Stimulated activated CD8-positive, alpha-beta memory T cell treated with anti-CD3 and anti-CD28 coated beads, Interleukin-7, amount 100 ng/mL, for 4 hours (primary cell): ENCODE data around the gene ZNF549.

Experiments used
- DNase-seq, 2 donors: peaks; one replicate each; pipeline ENCODE4 v3.0.0-alpha.2; 2020; ENCODE audit warnings: low read depth in 2 of 2

ZNF549 gene

GRCh38 chr19:57566396-57567265 is 39.5 kb downstream of the ZNF549 start:
- no peak for DNase-seq

GRCh38 chr19:57570707-57571106 is 43.6 kb downstream of the ZNF549 start:
- no peak for DNase-seq

DNA sequence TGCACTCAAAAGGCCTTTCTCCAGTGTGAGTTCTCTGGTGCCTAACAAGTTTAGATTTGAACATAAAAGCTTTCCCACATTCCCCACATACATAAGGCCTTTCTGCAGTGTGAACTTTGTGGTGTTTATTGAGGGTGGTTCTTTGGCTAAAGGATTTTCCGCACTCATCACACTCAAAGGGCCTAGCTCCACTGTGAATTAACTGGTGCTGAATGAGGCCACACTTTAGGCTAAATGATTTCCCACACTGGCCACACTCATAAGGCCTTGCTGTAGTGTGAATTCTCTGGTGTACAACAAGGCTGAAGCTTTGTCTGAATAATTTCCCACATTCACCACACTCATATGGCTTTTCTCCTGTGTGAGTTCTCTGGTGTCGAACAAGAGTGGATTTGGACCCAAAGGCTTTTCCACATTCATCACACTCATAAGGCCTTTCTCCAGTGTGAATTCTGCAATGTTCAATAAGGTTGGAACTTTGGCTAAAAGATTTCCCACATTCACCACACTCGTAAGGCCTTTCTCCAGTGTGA is 45.3 kb downstream of the ZNF549 start:
- no peak for DNase-seq

GRCh38 chr19:57576661-57577060 is 49.5 kb downstream of the ZNF549 start:
- no peak for DNase-seq

GRCh38 chr19:57578487-57579205 is 51.5 kb downstream of the ZNF549 start, which contains the start of gene ZNF416:
TSS of gene ZNF416 (minus strand) at chr19:57578911. CDS start at chr19:57578704, 207 bp downstream.
- DNase-seq: peak; percentile 93 to 96

DNA sequence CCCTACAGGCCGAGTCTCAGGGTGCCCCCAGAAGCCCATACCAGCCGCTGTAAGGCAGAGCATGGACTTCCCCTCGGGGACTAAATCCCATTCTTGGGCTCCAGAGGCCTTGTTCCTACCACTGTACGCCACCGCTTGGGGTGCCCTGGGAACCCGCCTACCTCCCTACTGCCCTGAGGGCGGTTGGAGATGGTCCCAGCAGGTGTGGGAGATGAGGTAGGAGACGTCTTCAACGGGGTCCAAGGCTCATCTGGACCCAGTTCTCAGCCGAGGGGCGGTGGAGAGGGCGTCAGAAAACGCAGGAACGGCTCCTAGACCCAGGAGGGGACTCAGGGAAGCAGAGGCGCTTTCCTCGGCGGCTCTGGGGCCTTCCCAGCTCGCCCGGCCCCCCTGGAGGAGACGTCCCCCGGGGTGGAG is 56.0 kb downstream of the ZNF549 start:
- no peak for DNase-seq

- peak; percentile 79 to 81 for DNase-seq
Measured at GRCh38 chr19:57583521-57584416, 56.6 kb downstream of the ZNF549 start, which contains the start of gene ZIK1. TSS of gene ZIK1 (plus strand) at chr19:57584145. CDS start at chr19:57584357, 212 bp downstream.

DNA sequence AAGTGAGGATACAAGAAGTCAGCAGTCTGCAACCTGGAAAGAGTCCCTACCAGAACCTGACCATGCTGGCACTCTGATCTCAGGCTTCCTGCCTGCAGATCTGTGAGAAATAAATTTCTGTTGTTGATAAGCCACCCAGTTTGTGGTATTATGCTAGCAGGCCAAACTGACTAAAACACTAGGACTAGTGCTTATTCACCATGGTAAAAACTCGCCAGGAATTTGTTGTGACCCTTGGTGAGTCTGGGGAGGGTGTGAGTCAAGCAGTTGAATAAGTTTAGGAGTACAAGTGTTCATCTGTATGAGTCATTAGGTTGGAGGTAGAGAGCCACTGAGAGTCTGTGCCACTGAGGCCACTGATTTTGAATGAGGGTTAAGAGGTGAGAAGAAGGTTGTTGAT is 60.4 kb downstream of the ZNF549 start:
- no peak for DNase-seq

DNA sequence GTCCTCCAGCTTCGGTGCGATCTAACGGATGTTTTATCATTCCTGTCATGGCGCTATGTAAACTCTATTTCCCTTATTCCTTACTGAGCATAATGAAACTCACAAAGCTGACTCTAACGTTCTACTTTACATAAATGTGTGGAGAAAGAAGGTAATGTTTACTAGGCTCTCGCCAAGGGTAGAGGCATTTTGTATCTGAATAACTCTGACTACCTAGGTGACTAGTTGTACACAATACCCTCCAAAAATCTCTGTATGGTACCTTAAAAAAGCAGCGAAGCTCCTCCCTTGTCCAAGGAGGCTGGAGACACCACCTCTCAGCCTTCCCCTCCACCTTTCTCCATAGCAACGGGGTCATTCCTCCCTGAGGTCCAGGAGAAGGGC is 72.2 kb downstream of the ZNF549 start:
- no peak for DNase-seq

DNA sequence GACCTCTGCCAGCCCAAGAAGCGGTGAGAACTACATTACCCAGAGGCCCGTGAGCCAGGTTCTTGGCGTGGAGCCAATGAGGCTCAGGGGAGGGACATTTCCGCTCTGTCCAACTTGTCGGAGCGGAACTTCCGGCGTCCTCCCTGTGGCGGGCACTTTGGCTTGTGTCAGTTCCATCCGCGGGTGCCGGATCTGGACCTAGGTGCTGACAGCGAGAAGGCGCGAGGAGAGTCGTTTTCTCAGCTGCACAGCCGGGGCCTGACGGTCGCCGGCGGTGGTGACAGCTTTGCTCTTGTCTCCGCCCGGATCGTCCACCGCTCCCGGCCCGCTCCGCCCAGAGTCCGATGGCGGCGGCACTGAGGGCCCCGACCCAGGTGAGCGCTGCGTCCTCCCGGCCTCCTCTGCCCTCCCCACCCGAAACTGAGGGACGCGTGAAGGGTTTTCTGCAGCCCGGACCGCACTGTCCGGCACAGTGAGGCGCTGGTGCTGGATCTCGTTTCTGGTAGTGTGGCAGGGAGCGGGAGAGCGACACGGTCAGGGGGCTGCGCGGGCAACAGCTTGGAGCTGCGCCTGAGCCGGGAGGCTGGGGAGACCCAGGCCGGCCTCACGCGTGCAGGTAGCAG is 72.7 kb downstream of the ZNF549 start, which contains the start of gene ZNF530:
Gene ZNF530, plus strand, starts transcription at position 125 of the 623 bp plus-strand sequence. CDS start 4,461 bp downstream, outside the sequence.
- peak; percentile 75 to 79 for DNase-seq

DNA sequence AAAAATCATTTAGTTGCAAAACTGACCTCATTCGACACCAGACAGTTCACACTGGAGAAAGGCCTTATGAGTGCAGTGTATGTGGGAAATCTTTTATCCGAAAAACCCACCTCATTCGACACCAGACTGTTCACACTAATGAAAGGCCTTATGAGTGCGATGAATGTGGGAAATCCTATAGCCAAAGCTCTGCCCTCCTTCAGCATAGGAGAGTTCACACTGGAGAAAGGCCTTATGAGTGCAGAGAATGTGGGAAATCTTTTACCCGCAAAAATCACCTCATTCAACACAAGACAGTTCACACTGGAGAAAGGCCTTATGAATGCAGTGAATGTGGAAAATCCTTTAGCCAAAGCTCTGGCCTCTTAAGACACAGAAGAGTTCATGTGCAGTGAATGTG is 79.8 kb downstream of the ZNF549 start:
- no peak for DNase-seq
